ENCODE data around the gene KRT7.

The KRT7 gene

DNA sequence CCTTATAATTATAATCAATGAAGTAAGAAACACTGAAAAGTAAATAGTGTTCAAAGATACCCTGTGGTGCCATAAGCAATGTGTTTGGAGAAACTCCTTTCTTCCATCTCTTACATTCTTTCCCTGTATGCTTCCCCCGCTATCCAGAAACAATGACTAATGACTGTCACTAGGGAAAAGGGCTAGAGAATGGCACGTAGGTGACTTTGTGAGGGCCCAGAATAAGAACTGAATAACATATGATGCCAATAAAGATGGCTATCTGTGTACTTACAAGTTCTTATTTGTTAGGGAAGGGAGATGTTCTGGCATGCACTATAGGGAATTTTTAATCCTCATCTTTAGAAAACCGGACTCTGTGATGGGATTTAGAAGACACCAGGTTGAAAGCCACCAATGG is 4.7 kb upstream of the KRT7 start:
- H3K9me3 ChIP-seq (ENCODE audit: insufficient read depth, low read depth, low read length): no peaks in the 10 kb centered on the region
- no peaks in the 10 kb centered on the region for H3K9me2 ChIP-seq (replicated peaks; ENCODE audit: low read depth, low read length)
- H3K4me1 ChIP-seq (ENCODE audit: insufficient read depth, low read length, poor library complexity, severe bottlenecking): no peaks in the 10 kb centered on the region
- no peak overlapping the region for H3K4me3 ChIP-seq (ENCODE audit: low read length, poor library complexity, severe bottlenecking)
- H3K79me2 ChIP-seq (ENCODE audit: insufficient read depth, low read length): no peaks in the 10 kb centered on the region
- no peak overlapping the region for H3K4me2 ChIP-seq (ENCODE audit: low read depth, low read length, poor library complexity, severe bottlenecking)
- H3F3A ChIP-seq (ENCODE audit: low read depth): no peaks in the 10 kb centered on the region
- no peak overlapping the region for H3K9ac ChIP-seq (ENCODE audit: low read depth, low read length, poor library complexity, severe bottlenecking)
- peaks cover 5% of the 10 kb centered on the region for H3K27me3 ChIP-seq (ENCODE audit: insufficient read depth, low read length, poor library complexity, severe bottlenecking)
- H4K20me1 ChIP-seq (ENCODE audit: insufficient read depth, low read length, poor library complexity, severe bottlenecking): no peaks in the 10 kb centered on the region
- no peak for TF ChIP-seq EZH2phosphoT487 (IDR thresholded peaks at IDR 0.05; ENCODE audit: borderline replicate concordance)
- TF ChIP-seq, protein P1, sequence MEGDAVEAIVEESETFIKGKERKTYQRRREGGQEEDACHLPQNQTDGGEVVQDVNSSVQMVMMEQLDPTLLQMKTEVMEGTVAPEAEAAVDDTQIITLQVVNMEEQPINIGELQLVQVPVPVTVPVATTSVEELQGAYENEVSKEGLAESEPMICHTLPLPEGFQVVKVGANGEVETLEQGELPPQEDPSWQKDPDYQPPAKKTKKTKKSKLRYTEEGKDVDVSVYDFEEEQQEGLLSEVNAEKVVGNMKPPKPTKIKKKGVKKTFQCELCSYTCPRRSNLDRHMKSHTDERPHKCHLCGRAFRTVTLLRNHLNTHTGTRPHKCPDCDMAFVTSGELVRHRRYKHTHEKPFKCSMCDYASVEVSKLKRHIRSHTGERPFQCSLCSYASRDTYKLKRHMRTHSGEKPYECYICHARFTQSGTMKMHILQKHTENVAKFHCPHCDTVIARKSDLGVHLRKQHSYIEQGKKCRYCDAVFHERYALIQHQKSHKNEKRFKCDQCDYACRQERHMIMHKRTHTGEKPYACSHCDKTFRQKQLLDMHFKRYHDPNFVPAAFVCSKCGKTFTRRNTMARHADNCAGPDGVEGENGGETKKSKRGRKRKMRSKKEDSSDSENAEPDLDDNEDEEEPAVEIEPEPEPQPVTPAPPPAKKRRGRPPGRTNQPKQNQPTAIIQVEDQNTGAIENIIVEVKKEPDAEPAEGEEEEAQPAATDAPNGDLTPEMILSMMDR (conservative IDR thresholded peaks at IDR 0.05; ENCODE audit: low read length): no peak
- no peaks in the 10 kb centered on the region for H3K36me3 ChIP-seq (ENCODE audit: insufficient read depth, low read length)
- H2AFZ ChIP-seq (ENCODE audit: low read length): no peak overlapping the region

DNA sequence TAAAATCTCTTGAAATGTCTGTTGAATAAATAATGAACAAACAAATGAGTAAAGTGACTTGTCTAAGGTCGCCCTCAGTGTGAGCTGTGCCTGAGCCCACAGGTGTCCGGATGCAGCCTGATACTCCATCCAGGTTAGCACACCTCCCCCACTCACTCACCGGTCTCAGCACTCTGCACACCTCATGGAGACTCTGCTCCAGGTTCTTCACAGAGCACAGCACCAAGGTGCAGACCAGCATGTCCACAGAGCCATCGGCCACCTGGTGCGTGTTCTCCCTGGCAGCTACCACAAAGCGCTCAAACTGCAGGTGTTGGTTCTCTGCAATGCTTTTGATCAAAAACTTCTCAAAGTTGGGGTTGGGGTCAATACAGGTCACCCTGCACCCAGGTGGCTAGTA is 4.1 kb upstream of the KRT7 start:
- Histone ChIP-seq H3K4me1 (ENCODE audit: insufficient read depth, low read length, poor library complexity, severe bottlenecking) (no peaks in the 10 kb centered on the region), H3K4me3 (ENCODE audit: low read length, poor library complexity, severe bottlenecking) (no peak overlapping the region), H3K79me2 (ENCODE audit: insufficient read depth, low read length) (no peaks in the 10 kb centered on the region), H4K20me1 (ENCODE audit: insufficient read depth, low read length, poor library complexity, severe bottlenecking) (no peaks in the 10 kb centered on the region), H3F3A (ENCODE audit: low read depth) (no peaks in the 10 kb centered on the region), H3K9me3 (ENCODE audit: insufficient read depth, low read depth, low read length) (no peaks in the 10 kb centered on the region), H3K4me2 (ENCODE audit: low read depth, low read length, poor library complexity, severe bottlenecking) (no peak overlapping the region), H3K9ac (ENCODE audit: low read depth, low read length, poor library complexity, severe bottlenecking) (no peak overlapping the region), H3K9me2 (replicated peaks; ENCODE audit: low read depth, low read length) (no peaks in the 10 kb centered on the region), H3K36me3 (ENCODE audit: insufficient read depth, low read length) (no peaks in the 10 kb centered on the region), H3K27me3 (ENCODE audit: insufficient read depth, low read length, poor library complexity, severe bottlenecking) (peaks cover 5% of the 10 kb centered on the region), H2AFZ (ENCODE audit: low read length) (no peak overlapping the region)
- TF ChIP-seq, protein P1 (conservative IDR thresholded peaks at IDR 0.05; ENCODE audit: low read length): no peak
- no peak for TF ChIP-seq EZH2phosphoT487 (IDR thresholded peaks at IDR 0.05; ENCODE audit: borderline replicate concordance)

DNA sequence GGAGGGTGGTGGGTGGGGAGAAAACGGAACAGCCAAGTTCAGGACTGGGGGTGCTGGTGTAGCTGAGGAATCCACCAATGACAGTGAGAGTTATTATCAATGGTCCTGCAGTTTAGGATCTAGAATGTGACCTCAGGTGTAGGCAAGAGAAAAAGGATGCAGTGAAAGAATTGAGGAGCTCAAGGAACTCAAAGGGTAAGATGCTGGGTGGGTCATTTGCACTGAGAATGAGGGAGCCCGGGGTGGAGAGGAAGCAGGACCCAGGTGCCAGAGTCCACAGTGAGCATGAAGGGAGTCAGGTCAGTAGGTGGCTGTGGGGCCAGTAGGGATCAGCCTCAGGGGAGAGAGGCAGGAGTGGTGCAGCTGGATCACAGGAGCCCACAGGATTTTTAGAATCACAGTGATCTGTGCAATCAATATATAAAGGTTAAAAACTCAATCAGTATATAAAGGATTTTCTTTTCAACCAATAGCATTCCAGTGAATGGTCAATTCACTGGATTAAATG is 3.2 kb upstream of the KRT7 start:
- Histone ChIP-seq H4K20me1 (ENCODE audit: insufficient read depth, low read length, poor library complexity, severe bottlenecking) (no peaks in the 10 kb centered on the region), H3K4me3 (ENCODE audit: low read length, poor library complexity, severe bottlenecking) (no peak overlapping the region), H3F3A (ENCODE audit: low read depth) (no peaks in the 10 kb centered on the region), H3K4me1 (ENCODE audit: insufficient read depth, low read length, poor library complexity, severe bottlenecking) (no peaks in the 10 kb centered on the region), H3K79me2 (ENCODE audit: insufficient read depth, low read length) (no peaks in the 10 kb centered on the region), H3K9me2 (replicated peaks; ENCODE audit: low read depth, low read length) (no peaks in the 10 kb centered on the region), H2AFZ (ENCODE audit: low read length) (no peak overlapping the region), H3K4me2 (ENCODE audit: low read depth, low read length, poor library complexity, severe bottlenecking) (no peak overlapping the region), H3K27me3 (ENCODE audit: insufficient read depth, low read length, poor library complexity, severe bottlenecking) (no peaks in the 10 kb centered on the region), H3K9ac (ENCODE audit: low read depth, low read length, poor library complexity, severe bottlenecking) (no peak overlapping the region), H3K9me3 (ENCODE audit: insufficient read depth, low read depth, low read length) (no peaks in the 10 kb centered on the region), H3K36me3 (ENCODE audit: insufficient read depth, low read length) (no peaks in the 10 kb centered on the region)
- TF ChIP-seq, protein P1 (conservative IDR thresholded peaks at IDR 0.05; ENCODE audit: low read length): no peak
- TF ChIP-seq EZH2phosphoT487 (IDR thresholded peaks at IDR 0.05; ENCODE audit: borderline replicate concordance): no peak

All from Loucy (cell line).